Testis (tissue), 2 donors: ENCODE measurements around the gene MNS1.

Source experiments
- POLR2A ChIP-seq: fragments of 450-650 bp; IDR thresholded peaks from one replicate; pipeline ENCODE4 v1.6.1; 2017; ENCODE audit warnings: antibody characterized with exemption, mild to moderate bottlenecking, moderate library complexity
- TF ChIP-seq, protein P1 (sequence below), 3 experiments: fragments of 450-650 bp in 2 of 3; fragments of 200-600 bp in 1 of 3; sonication (generic) in 1 of 3; IDR thresholded peaks; one replicate each; pipeline ENCODE4 v1.5.1; 2016 to 2019; ENCODE audit warnings: antibody characterized with exemption in 3 of 3, mild to moderate bottlenecking in 2 of 3, moderate library complexity in 1 of 3

DNA sequence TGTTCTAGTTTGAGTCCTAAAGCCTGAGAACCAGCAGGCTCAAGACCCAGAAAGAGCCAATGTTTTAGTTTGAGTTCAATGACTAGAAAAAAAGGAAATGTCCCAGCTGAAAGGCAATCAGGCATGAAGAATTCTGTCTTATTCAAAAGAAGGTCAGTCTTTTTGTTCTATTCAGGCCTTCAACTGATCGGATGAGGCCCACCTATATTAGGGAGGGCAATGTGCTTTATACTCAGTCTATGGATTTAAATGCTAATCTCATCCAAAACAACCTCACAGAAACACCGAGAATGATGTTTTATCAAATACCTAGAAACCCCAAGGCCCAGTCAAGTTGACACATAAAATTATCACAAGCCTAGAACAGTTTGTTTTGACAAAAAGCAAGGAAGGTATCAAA lies 4.0 kb downstream of the MNS1 start:
- TF ChIP-seq POLR2A, result no peak
- TF ChIP-seq, protein P1, sequence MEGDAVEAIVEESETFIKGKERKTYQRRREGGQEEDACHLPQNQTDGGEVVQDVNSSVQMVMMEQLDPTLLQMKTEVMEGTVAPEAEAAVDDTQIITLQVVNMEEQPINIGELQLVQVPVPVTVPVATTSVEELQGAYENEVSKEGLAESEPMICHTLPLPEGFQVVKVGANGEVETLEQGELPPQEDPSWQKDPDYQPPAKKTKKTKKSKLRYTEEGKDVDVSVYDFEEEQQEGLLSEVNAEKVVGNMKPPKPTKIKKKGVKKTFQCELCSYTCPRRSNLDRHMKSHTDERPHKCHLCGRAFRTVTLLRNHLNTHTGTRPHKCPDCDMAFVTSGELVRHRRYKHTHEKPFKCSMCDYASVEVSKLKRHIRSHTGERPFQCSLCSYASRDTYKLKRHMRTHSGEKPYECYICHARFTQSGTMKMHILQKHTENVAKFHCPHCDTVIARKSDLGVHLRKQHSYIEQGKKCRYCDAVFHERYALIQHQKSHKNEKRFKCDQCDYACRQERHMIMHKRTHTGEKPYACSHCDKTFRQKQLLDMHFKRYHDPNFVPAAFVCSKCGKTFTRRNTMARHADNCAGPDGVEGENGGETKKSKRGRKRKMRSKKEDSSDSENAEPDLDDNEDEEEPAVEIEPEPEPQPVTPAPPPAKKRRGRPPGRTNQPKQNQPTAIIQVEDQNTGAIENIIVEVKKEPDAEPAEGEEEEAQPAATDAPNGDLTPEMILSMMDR (IDR thresholded peaks at IDR 0.05), result no peak
